Measurements from ENCODE around the gene MTR. TPM values are rescaled to one million over a fixed set of nuclear protein-coding genes. Genes with fewer than 3 reads are reported as not detected.

Gene MTR
- total RNA-seq, 1 donor = 38.4 TPM

GRCh38 chr1:236834876-236835275 is 39.8 kb downstream of the MTR start:
- no peak for TF ChIP-seq CTCF (IDR thresholded peaks at IDR 0.05; ENCODE audit: insufficient read depth, low read length)
- no peak overlapping the region for H3K4me3 ChIP-seq (ENCODE audit: low read depth, low read length)

GRCh38 chr1:236835491-236835890 is 40.4 kb downstream of the MTR start:
- DNase-seq (ENCODE audit: low read depth) = no peak
- TF ChIP-seq CTCF (IDR thresholded peaks at IDR 0.05; ENCODE audit: insufficient read depth, low read length) = no peak
- H3K4me3 ChIP-seq (ENCODE audit: low read depth, low read length) = no peak overlapping the region

More at GRCh38 chr1:236834876-236835275, 39.8 kb downstream of the MTR start:
- no peak for DNase-seq (ENCODE audit: low read depth)

GRCh38 chr1:236836157-236836556 is 41.1 kb downstream of the MTR start:
- TF ChIP-seq CTCF (IDR thresholded peaks at IDR 0.05; ENCODE audit: insufficient read depth, low read length) = no peak

GRCh38 chr1:236837115-236837514 is 42.0 kb downstream of the MTR start:
- no peak for DNase-seq (ENCODE audit: low read depth)
- no peak overlapping the region for H3K4me3 ChIP-seq (ENCODE audit: low read depth, low read length)
- no peak for TF ChIP-seq CTCF (IDR thresholded peaks at IDR 0.05; ENCODE audit: insufficient read depth, low read length)

More at GRCh38 chr1:236836157-236836556, 41.1 kb downstream of the MTR start:
- no peak for DNase-seq (ENCODE audit: low read depth)
- H3K4me3 ChIP-seq (ENCODE audit: low read depth, low read length) = no peak overlapping the region

- no peak for DNase-seq (ENCODE audit: low read depth)
- H3K4me3 ChIP-seq (ENCODE audit: low read depth, low read length) = no peak overlapping the region
- TF ChIP-seq CTCF (IDR thresholded peaks at IDR 0.05; ENCODE audit: insufficient read depth, low read length) = no peak
These were observed 42.8 kb downstream of the MTR start for GRCh38 chr1:236837897-236838296.

GRCh38 chr1:236841341-236841740 is 46.2 kb downstream of the MTR start:
- H3K4me3 ChIP-seq (ENCODE audit: low read depth, low read length) = no peak overlapping the region
- DNase-seq (ENCODE audit: low read depth) = no peak
- TF ChIP-seq CTCF (IDR thresholded peaks at IDR 0.05; ENCODE audit: insufficient read depth, low read length) = no peak
